GM21825 (cell line): ENCODE results near the gene C16orf78.
A peak's percentile ranks its signal among the peaks of the same experiment; 100 is the strongest.
"Not testable (repeated sequence)": the region's sequence is repeated elsewhere in the genome, so short reads cannot be mapped to it uniquely, and the experiment has no call there.

ENCODE experiments used
- ATAC-seq: cut with Tn5 transposase; IDR thresholded peaks from one replicate; pipeline ENCODE4 v1.9.1; 2021; ENCODE audit warnings: mild to moderate bottlenecking, moderate library complexity; ENCODE audit not compliant: unreplicated experiment

The C16orf78 gene

DNA sequence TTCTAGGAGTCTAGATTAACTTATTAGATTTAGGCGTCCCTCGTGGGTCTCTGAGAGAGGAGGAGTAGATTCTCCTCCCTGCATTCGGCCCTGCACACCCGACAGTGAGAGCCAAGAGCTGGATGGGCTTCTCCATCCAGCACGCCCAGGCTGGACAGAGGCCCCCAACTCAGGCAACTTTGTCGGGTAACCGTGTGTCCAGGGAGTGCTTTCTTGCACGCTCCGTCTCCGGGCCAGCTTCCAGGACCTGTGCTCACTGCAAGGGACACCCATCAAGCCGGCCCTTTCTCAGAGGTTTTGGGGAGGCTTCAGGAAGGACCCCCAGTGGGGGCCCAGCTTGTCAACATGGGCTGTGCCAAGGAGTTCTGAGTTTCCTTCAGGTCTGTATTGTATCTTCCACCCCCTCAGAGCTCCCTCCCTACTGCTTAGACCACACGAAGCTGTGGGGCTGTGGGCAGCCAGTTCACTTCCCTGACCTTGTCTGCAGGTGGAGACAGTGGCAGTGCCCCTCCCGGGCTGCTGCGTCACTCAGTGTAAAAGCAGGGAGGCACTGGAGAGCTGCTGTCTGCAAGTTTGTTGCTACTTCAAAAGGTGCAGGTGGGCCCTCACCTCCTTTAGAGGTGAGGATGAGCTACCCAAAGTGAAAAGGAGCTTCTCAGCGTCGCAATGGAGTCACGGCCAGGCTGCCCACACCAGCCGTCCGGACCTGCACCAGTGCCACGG lies 24.0 kb upstream of the C16orf78 start:
- ATAC-seq = no peak

DNA sequence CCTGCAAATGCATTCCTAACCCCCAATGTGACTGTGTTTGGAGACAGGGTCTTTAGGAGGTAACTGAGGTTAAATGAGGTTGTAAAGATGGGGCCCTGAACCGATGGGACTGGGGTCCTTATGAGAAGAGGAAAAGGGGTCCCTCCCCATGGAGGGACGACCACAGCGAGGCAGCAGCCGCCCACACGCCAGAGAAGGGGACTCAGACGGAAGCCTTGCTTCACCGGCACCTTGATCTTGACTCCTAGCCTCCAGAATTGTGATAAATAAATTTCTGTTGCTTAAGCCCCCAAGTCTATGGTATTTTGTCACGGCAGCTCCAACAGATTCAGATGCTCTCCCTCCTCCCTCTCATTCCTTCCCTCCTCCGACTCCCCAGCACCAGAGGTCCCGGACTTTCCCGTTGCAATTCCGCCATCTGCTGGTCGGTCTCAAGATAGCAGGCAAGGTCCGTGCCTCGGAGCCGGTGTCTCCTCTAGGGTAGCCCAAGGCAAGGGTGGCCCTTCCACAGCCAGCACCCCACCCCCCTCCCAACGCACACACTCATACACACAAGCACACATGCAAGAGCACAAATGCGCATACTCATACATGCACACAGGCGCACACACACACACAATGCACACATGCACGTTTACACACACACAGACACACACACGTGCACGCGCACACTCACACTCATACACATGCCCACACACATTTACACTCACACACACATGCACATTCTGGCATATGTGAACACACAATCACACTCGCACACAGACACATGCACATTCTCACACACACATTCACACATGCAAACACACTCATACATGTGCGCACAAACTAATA lies 23.1 kb upstream of the C16orf78 start:
- no peak for ATAC-seq

DNA sequence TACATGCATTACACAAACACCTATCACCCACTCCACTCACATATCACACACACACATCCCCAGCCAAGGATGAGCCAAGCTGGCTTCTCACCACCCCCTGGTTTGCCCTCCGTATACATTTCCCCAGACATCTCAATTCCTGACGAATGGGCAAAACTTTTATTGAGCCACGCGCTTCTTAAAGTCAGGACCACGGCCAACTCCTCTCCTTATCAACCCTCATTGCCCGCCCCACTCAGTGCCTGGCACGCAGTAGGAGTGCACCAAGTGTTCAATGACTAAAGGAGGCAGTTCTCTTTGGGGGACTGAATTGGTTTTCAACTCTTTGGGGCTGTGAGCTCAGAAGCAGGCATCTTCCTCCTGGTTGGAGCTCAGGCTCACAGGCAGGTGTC lies 22.5 kb upstream of the C16orf78 start:
- ATAC-seq = no peak

DNA sequence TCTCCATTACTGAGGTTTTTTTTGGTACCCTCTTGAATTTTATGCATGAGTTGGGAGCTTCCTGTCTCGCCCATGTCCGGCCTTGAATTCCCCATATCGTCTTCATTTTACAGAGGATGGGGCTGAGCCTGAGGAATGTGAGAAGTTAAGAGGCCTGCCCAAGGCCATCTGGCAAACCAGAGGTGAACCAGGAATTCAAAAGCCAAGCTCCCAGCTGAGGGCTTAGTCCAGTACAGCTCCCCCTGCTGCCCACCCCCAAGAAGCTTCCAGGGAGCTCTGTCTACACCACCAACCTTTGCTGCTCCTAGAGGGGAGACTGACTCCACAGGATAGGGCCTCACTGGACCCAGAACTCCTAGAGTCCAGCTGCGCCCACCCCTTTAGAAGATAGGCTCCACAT lies 20.7 kb upstream of the C16orf78 start:
- no peak for ATAC-seq

DNA sequence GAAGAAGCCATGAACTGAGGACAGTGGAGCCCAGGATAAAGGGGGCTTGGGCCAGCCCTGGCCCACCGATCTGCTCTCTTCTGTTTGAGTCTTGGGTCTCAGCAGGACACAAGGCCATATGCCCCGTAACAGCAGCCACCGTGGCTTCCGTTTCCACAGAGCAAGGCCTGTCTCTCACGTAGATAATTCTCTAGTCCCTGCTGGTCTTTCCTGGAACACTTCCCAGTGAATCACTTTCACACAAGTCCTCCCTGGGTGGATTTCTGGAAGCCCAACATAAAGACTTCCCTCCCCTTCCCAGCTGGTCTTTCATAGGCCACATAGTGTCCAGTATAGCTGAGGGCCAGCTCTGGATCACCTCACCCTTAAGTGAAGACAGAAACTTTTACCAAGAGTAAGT lies 19.9 kb upstream of the C16orf78 start:
- no peak for ATAC-seq

DNA sequence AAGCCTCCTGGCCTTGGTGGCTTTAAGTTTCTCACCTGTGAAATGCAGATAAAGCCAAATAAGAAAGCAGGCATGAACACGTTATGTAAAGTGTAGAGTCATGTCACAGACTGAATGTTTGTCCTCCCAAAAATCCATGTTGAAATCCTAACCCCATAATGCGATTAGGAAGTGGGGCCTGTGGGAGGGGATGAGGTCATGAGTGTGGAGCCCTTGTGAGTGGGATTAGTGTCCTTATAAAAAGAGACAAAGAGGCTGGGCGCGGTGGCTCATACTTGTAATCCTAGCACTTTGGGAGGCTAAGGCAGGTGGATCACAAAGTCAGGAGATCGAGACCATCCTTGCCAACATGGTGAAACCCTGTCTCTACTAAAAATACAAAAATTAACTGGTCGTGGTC lies 19.5 kb upstream of the C16orf78 start:
- no peak for ATAC-seq

DNA sequence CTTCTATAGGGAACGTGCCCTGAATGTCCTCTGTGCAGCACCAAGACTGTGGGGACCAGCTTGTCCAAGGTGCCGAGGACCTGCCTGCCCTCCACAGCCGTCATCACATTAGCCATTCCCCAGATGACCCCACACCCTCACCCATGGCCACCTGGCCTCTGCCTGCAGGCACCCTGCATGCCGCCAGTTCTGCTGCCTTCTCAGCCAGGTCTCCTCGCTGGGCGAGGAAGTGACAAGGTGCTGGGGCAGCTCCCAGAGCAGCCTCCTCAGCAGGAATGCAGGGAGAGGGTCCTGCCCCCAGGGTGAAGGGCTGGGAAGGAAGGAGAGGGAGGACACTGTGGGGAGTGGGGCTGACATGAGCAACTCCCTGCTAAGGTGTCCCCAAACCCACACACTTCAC lies 18.6 kb upstream of the C16orf78 start:
- ATAC-seq = no peak

DNA sequence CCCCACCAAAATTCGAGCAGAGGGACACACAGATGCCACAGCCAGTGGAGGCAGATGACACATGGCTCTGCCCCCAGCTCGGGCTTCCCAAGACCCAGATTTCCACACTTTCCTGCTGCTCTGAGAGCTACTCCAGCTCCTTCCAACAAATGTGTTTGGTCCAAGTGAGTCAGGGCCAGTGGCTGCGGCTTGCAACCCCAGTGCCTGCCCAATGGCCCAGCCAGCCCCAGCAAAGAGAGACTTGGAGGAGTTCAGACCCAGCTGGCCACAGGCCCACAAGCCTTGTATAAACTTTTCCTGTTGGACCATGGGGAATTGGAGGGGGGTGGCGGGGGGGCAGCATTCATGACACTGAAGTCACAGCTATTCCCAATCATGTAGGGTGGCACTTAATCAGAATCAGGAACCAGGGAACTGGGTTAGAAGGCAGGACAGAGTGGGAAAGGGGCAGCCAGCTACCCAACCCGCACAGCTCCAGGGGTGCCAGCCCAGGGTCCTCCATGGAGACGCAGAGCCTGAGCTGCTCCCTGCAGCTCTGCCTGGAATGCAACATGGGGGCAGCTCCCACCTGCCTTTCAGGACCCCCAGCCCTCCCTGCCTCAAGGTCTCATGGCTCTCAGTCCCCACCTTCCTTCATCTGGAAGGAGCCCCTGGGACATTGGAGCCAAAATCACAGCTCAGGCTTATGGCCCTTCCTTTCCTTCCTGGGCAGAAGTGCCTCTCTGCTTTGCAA lies 17.5 kb upstream of the C16orf78 start:
- no peak for ATAC-seq

DNA sequence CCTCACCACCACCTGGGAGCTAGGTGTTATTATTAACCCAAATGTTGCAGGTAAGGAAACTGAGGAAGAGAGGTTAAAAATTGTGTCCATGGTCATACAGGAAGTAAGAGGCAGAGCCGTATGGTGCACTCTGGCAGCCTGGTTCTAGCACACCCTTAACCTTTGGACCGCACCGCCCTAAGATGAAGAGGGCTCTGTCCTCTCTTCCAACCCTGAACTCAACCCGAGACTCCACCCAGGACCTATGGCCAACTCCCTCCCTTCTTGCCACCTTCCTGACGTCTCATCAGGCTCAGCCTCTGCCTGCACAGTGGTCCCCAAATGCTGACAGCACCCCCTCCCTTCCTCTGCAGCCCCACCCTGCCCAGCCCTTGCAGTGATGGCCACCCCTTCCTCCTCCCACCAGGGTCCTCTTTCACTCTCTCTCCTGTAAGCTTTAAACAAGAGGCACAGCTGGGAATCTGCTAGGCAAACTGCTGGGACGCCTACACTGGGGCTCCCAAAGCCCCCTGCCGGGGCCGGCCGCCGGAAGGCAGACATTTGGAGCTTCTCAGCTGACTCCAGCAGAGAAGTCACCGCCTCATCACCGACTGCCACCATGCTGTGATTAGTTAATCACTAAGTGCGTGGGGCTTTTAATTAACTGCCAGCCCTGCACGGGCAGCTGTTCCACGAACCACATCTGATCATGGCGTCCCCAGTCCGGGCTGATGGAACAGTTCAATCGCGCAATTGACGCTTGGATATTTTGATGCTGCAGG lies 16.7 kb upstream of the C16orf78 start:
- ATAC-seq = no peak

DNA sequence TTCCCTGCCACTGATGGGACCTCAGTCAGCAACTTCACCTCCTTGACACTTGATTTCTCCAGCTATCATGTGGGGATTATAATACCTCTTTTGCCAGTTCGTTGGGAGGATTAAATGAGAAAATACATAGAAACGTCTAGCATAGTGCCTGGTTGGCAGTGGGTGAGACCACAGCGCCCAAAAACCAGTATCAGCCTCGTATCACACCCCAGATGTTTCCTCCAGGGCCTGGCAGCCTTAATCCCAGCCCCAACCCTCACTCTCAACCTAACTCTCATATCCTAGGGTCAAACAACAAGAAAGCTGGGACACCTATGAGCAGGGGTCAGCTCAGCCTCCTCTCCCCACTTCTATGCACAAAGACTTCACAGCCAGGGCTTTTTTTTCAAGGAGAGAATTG lies 14.0 kb upstream of the C16orf78 start:
- no peak for ATAC-seq

DNA sequence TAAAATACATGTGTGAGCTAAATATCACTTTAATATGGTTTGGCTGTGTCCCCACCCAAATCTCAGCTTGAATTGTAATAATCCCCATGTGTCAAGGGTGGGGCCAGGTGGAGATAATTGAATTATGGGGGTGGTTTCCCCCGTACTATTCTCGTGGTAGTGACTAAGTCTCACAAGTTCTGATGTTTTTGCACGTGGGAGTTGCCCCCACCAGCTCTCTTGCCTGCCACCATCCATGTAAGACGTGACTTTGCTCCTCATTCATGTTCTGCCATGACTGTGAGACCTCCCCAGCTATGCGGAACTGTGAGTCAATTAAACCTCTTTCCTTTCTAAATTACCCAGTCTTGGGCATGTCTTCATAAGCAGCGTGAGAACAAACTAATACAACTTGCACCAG lies 11.9 kb upstream of the C16orf78 start:
- not testable (repeated sequence) for ATAC-seq

DNA sequence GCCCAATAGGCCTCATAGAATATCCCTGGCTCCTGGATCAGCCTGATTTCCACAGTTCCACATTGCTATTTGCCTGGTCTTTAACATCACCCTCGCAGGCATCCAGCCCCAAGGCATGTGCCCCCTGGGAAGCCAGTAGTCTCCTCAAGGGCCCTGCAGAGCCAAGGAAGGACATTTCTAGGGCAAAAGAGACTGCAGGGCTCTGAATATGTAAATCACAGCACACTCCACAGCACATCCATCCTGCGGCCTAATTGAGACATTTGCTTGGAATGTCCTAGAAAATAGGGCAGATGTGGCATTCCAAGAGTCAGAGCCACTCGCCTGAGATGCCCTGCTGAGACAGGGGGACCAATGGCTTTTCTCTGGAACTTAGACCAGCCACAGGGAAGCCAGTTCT lies 11.4 kb upstream of the C16orf78 start:
- ATAC-seq = no peak

DNA sequence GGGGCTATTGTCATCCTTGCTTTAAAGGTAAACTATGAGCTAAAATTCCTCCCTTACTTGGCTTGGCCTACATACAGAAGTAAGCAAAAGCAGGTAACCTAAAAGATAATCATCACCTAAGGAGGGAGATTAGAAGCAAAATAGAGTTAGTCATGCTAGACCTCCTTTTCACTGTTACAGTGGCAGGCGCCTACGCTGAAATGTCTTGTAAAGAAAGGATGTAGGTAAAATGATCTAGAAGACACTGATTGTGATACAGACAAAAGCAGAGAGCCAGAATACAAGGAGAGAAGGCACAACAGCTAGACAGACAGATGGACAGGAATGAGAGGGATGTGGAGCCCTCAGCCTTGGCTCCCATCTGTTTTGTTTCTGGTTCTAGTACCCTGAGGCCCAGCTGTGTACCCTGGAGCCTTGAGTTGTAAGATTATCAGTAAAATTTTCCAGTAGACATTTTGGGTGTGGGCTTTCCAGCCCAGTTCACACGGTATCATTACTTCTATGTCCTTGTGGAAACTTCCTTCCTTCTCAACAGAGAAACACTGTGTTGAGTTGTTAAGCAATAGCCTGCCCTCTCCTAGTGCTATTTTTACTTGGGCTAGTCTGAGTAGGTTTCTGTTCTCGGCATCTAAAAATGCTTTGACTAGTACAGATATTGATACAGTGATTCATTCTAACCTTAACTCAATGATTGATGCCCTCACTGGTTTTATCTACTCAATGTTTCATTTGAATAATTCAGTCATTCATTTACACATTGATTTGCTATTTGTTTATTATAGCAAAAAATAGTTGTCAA lies 7.7 kb upstream of the C16orf78 start:
- peak; percentile 96 for ATAC-seq

DNA sequence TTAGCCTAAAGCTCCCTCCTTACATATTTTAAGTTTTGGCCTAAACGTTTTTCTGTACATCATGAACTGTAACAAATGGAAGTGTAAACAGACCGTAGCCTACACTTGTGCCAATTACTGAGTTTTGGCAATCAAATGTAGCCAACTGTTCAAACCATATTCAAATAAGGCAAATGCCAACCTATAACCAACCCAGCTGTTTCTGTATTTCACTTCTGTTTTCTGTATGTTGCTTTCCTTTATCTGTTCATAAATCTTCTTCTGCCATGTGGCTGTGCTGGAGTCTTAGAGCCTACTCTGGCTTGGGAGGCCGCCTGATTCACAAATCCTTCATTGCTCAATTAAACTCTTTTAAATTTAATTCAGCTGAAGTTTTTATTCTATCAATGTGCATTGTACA lies 6.9 kb upstream of the C16orf78 start:
- peak; percentile 56 for ATAC-seq

DNA sequence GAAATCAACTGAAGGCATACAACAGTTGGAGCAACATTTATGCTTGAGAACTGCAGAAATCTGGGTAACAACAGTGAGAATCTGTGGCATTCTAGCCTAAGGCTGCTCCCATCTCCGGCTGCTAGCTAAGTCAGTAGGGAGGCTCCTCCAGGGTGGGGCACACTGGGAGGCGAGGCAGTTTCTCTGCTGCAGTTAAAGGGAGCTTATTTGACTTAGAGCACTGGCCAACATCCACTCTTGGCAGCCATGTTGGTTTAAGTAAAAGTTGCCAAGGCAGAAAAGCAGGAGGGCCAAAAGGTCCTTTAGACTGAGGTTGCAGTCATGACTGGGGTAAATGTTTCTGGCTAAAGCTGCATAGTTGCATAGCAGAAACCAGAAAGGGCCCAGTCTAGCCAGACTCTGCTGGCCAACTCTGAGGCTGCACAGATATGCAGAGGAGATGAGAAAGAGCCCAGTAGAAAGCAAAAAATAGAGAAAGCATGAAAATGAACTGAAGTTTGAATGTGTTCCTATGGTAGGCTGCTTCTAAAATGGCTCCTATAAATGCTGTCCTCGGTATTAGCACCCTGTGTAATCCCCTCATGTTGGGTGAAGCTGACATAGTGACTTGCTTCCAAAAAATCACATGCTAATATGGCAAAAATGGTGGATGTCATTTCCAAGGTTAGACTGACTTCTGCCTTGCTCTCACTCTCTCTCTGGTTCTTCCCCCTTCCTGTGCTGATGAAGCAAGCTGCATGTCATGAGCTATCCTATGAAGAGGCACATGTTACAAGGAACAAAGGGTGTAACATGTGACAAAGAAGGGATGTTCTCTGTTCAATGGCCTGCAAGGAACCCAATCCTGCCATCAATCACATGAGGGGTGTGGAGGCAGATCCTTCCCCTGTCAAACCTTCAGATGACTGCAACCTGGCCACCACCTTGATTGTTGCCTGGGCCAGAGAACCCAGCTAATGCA lies 3.7 kb upstream of the C16orf78 start:
- ATAC-seq = no peak

DNA sequence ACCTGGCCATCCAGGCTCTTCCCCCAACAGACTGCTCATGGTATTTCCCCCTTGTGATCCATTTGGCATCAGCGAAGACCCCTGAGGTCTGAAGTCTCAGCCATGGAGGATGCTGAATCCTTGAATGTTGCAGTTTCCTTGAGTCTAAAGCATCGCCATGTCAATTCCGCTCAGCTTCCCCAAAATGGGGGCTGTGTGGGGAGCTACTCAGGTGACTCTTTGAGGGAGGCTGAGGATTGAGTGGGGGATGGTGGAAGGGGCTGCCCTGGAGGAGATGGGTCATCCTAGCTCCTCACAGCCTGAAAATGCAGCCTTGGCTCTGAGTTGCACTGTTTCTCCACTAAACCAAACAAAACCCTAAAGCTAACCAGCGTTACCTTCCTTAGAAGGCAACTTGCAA lies 2.6 kb downstream of the C16orf78 start:
- ATAC-seq = no peak

DNA sequence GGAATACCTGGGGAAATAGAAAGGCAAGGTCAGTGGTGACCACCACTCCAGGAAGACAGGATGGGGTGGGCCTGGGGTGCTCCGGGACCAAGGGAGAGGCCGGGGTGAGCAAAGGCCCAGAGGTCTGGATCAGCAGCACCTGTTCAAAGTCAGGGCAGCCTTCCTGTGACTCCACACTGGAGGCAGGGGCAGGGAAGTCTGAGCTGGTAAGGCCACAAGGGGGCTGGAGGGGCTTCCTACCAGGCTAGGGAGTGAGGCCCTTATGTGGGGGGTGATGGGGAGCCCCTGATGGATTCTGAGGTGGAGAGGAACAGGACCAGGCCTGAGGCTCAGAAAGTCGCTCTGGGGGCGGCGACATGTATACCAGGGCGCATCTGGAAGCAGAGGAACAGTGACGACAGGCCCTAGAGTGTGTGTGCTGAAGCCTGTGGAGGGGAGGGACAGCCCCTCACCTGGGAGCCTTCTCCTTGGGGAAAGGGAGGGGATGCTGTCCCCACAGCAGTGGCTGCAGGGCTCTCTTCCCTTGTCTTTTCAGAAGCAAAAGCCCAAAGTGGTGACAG lies 3.7 kb downstream of the C16orf78 start:
- ATAC-seq = no peak

DNA sequence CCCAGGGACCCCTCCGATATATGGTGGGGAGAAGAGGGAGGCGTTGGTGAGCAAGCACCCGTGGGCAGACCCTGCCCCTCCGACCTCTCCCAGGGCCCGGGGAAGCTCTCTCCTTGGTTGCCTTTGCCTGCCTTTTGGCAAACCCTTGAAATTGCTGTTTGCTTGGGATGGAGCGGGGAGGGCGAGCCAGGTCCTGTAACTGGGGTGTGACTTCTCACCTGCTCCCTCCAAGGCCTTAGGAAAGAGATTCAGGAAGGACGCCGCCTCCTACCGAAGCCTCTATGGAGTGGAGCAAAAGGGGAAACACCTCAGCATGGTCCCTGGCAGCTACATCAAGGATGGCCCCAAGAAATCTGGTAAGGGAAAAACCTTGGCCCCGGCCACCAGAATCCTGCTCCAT lies 4.6 kb downstream of the C16orf78 start:
- no peak for ATAC-seq

DNA sequence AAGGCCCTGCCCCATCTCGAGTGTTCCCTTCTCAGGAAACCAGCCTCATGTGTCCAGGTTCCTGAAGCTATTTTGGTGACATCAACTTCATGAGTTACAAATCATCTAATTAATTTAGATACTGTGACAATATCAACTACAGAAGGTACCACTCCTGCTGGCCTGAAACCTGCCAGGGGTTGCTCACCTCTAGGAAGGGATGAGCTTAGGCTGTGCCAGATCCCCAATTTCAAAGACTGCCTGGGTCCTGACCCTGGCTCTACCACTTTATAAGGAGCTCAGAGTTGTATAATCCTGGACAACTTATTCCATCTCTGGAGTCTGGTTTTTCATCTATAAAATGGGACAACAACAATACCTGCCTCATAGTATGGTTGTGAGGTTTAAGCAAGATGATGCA lies 5.2 kb downstream of the C16orf78 start:
- ATAC-seq = no peak
